ENCODE measurements around the gene ZP1. TPM values are rescaled to one million over a fixed set of nuclear protein-coding genes. Genes with fewer than 3 reads are reported as not detected.

Gene ZP1
- total RNA-seq, 1 donor from 2014 or later: not detected

DNA sequence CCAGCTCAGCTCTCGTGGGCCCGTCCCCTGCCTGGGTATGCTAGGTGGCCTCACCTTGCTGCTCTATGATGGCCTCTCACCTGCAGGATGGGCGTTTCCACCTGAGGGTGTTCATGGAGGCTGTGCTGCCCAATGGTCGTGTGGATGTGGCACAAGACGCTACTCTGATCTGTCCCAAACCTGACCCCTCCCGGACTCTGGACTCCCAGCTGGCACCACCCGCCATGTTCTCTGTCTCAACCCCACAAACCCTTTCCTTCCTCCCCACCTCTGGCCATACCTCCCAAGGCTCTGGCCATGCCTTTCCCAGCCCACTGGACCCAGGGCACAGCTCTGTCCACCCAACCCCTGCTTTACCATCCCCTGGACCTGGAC, 2.1 kb downstream of the ZP1 start:
- Mint-ChIP-seq H3K4me1 (ENCODE audit: unreplicated experiment) (peaks cover 34% of the 10 kb centered on the region), H3K4me3 (ENCODE audit: unreplicated experiment) (no peak overlapping the region), H3K27ac (ENCODE audit: unreplicated experiment) (no peak overlapping the region), H3K36me3 (ENCODE audit: unreplicated experiment) (no peaks in the 10 kb centered on the region), H3K9me3 (ENCODE audit: unreplicated experiment) (no peaks in the 10 kb centered on the region), H3K27me3 (ENCODE audit: unreplicated experiment) (peaks cover under 1% of the 10 kb centered on the region)
- TF ChIP-seq, protein P1, sequence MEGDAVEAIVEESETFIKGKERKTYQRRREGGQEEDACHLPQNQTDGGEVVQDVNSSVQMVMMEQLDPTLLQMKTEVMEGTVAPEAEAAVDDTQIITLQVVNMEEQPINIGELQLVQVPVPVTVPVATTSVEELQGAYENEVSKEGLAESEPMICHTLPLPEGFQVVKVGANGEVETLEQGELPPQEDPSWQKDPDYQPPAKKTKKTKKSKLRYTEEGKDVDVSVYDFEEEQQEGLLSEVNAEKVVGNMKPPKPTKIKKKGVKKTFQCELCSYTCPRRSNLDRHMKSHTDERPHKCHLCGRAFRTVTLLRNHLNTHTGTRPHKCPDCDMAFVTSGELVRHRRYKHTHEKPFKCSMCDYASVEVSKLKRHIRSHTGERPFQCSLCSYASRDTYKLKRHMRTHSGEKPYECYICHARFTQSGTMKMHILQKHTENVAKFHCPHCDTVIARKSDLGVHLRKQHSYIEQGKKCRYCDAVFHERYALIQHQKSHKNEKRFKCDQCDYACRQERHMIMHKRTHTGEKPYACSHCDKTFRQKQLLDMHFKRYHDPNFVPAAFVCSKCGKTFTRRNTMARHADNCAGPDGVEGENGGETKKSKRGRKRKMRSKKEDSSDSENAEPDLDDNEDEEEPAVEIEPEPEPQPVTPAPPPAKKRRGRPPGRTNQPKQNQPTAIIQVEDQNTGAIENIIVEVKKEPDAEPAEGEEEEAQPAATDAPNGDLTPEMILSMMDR (IDR thresholded peaks at IDR 0.05): no peak
- DNase-seq (ENCODE audit: extremely low spot score, unreplicated experiment): no peak

GRCh38 chr11:60870276-60870675, 2.9 kb downstream of the ZP1 start:
- DNase-seq (ENCODE audit: extremely low spot score, unreplicated experiment): no peak
- no peaks in the 10 kb centered on the region for H3K9me3 Mint-ChIP-seq (ENCODE audit: unreplicated experiment)
- H3K4me3 Mint-ChIP-seq (ENCODE audit: unreplicated experiment): no peak overlapping the region
- H3K27ac Mint-ChIP-seq (ENCODE audit: unreplicated experiment): no peak overlapping the region
- TF ChIP-seq, protein P1 (IDR thresholded peaks at IDR 0.05): no peak
- peaks cover 34% of the 10 kb centered on the region for H3K4me1 Mint-ChIP-seq (ENCODE audit: unreplicated experiment)
- H3K36me3 Mint-ChIP-seq (ENCODE audit: unreplicated experiment): no peaks in the 10 kb centered on the region
- no peaks in the 10 kb centered on the region for H3K27me3 Mint-ChIP-seq (ENCODE audit: unreplicated experiment)

DNA sequence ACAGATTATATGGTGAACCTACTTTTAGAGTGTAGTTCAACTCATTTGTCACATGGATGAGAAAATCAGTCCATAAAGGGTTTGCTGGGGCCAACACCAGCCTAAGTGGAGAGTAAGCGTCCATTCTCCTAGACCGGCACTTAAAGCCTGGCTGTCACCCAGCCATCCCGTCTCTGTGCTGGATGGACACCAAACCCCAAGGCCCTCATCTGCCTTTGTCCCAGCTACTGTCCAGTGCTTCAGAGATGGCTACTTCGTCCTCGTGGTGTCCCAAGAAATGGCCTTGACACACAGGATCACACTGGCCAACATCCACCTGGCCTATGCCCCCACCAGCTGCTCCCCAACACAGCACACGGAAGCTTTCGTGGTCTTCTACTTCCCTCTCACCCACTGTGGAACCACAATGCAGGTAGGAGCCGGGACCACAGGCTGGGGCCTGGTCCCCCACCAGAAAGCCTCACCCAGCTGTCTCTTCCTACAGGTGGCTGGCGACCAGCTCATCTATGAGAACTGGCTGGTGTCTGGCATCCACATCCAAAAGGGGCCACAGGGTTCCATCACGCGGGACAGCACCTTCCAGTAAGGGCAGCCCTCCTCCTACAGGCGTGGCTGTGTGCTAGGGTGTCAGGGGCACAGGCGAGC, 3.5 kb downstream of the ZP1 start:
- Mint-ChIP-seq H3K36me3 (ENCODE audit: unreplicated experiment) (no peaks in the 10 kb centered on the region), H3K27ac (ENCODE audit: unreplicated experiment) (no peak overlapping the region), H3K27me3 (ENCODE audit: unreplicated experiment) (no peaks in the 10 kb centered on the region), H3K4me3 (ENCODE audit: unreplicated experiment) (no peak overlapping the region), H3K4me1 (ENCODE audit: unreplicated experiment) (peaks cover 34% of the 10 kb centered on the region), H3K9me3 (ENCODE audit: unreplicated experiment) (no peaks in the 10 kb centered on the region)
- TF ChIP-seq, protein P1 (IDR thresholded peaks at IDR 0.05): no peak
- no peak for DNase-seq (ENCODE audit: extremely low spot score, unreplicated experiment)

DNA sequence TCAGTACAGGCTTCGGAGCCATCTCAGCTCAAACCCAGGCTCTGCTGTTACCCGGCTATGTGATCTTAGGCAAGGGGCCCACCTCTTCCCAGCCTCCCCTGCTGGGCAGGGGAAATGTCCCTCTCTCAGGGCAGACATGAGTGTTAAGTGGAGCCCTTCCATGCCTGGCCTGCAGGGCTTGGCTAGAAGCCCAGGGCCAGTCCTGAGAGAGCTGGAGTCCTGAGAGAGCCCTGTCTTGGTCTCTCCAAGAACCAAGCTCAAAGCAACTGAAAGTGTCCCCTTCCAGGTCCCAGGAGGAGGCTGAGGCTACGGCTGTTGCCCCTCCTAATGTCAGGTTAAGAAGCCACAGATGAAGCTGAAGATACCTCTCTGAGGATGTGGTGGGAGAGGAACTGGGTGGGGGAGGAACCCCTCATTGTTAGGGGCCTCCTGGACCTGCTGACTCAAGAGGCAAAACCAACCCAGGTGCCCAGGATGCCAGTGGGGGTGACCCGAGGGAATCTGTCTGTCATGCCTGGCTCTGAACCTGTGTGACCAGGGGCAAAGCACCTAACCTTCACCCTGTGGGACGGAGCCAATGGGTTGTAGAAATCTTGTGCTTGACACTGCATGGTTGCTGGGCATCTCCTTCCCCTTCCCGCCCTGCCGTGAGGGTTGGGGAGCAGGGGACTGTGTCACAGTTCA, 4.2 kb downstream of the ZP1 start:
- H3K9me3 Mint-ChIP-seq (ENCODE audit: unreplicated experiment): no peaks in the 10 kb centered on the region

More for the DNA sequence above, 4.2 kb downstream of the ZP1 start:
- H3K4me1 Mint-ChIP-seq (ENCODE audit: unreplicated experiment): peaks cover 34% of the 10 kb centered on the region
- DNase-seq (ENCODE audit: extremely low spot score, unreplicated experiment): no peak
- H3K36me3 Mint-ChIP-seq (ENCODE audit: unreplicated experiment): no peaks in the 10 kb centered on the region
- H3K27me3 Mint-ChIP-seq (ENCODE audit: unreplicated experiment): no peaks in the 10 kb centered on the region
- no peak overlapping the region for H3K27ac Mint-ChIP-seq (ENCODE audit: unreplicated experiment)
- H3K4me3 Mint-ChIP-seq (ENCODE audit: unreplicated experiment): no peak overlapping the region
- TF ChIP-seq, protein P1 (IDR thresholded peaks at IDR 0.05): peak; percentile 12

All from osteocyte (in vitro differentiated cells).